NCI-H524 treated with DMSO at 0.1 percent for 48 hours (cell line): ENCODE measurements around the gene CA4.
"Not testable (repeated sequence)": the region's sequence is repeated elsewhere in the genome, so short reads cannot be mapped to it uniquely, and the experiment has no call there.

Experiments used
- DNase-seq: peaks from one replicate; lab custom pipeline; 2025; lab: John Stamatoyannopoulos, UW

The CA4 gene

GRCh38 chr17:60149691-60150582, at the start of gene CA4:
Gene CA4, plus strand, starts transcription at chr17:60149973. Its CDS starts 62 bp downstream, at chr17:60150035.
- DNase-seq = peak; percentile 28

GRCh38 chr17:60100577-60100976, 49.2 kb upstream of the CA4 start:
- not testable (repeated sequence) for DNase-seq

GRCh38 chr17:60102015-60102631, 47.6 kb upstream of the CA4 start:
- not testable (repeated sequence) for DNase-seq

- no peak for DNase-seq
Observed at GRCh38 chr17:60102632-60103096, 47.1 kb upstream of the CA4 start.

- no peak for DNase-seq
Observed at GRCh38 chr17:60103957-60104356, 45.8 kb upstream of the CA4 start.

- DNase-seq = no peak
Observed at GRCh38 chr17:60106340-60107059, 43.3 kb upstream of the CA4 start.

- DNase-seq = no peak
Observed at GRCh38 chr17:60107526-60108257, 42.1 kb upstream of the CA4 start.

- not testable (repeated sequence) for DNase-seq
Observed at GRCh38 chr17:60108309-60108708, 41.5 kb upstream of the CA4 start.

- DNase-seq = no peak
Observed at GRCh38 chr17:60108712-60109111, 41.1 kb upstream of the CA4 start.

GRCh38 chr17:60109161-60109560, 40.6 kb upstream of the CA4 start:
- DNase-seq = no peak

GRCh38 chr17:60110586-60110985, 39.2 kb upstream of the CA4 start:
- no peak for DNase-seq

GRCh38 chr17:60111661-60112060, 38.1 kb upstream of the CA4 start:
- not testable (repeated sequence) for DNase-seq

GRCh38 chr17:60115364-60115763, 34.4 kb upstream of the CA4 start:
- not testable (repeated sequence) for DNase-seq

- DNase-seq = not testable (repeated sequence)
Observed at GRCh38 chr17:60116196-60116595, 33.6 kb upstream of the CA4 start.

GRCh38 chr17:60119162-60119561, 30.6 kb upstream of the CA4 start:
- not testable (repeated sequence) for DNase-seq

GRCh38 chr17:60119807-60120748, 29.7 kb upstream of the CA4 start:
- not testable (repeated sequence) for DNase-seq

- DNase-seq = no peak
Observed at GRCh38 chr17:60127068-60128064, 22.4 kb upstream of the CA4 start.

- DNase-seq = no peak
Observed at GRCh38 chr17:60128171-60128859, 21.5 kb upstream of the CA4 start.

- no peak for DNase-seq
Observed at GRCh38 chr17:60129164-60129563, 20.6 kb upstream of the CA4 start.
